ENCODE results near the gene ALOX12. TPM values are rescaled to one million over a fixed set of nuclear protein-coding genes. Genes with fewer than 3 reads are reported as not detected.
A peak's percentile ranks its signal among the peaks of the same experiment; 100 is the strongest.
"Not testable (repeated sequence)": the region's sequence is repeated elsewhere in the genome, so short reads cannot be mapped to it uniquely, and the experiment has no call there.

ALOX12 gene
- total RNA-seq, 1 donor from 2014 or later, result not detected

GRCh38 chr17:7046127-7046724 lies 50.4 kb downstream of the ALOX12 start:
- peak overlapping the region; percentile 66 for H3K4me3 Mint-ChIP-seq
- H3K9me3 Mint-ChIP-seq, result no peaks in the 10 kb centered on the region
- H3K36me3 Mint-ChIP-seq (ENCODE audit: low read depth), result no peaks in the 10 kb centered on the region
- intact Hi-C loops (cut with micrococcal nuclease), result loop anchor here (1.0 to 5.0 kb wide), 5 partner anchors 10 to 391 kb away; partner anchors contain the start of genes FGF11, SLC16A13 and TMEM102
- H3K4me1 Mint-ChIP-seq (ENCODE audit: low read depth), result peaks cover 20% of the 10 kb centered on the region
- H3K27ac Mint-ChIP-seq, result peak overlapping the region; percentile 72
- H3K27me3 Mint-ChIP-seq (ENCODE audit: insufficient read depth), result peaks cover 8% of the 10 kb centered on the region
- DNase-seq (ENCODE audit: low spot score), result no peak

GRCh38 chr17:7046725-7047397 lies 51.0 kb downstream of the ALOX12 start:
- H3K4me1 Mint-ChIP-seq (ENCODE audit: low read depth), result peaks cover 21% of the 10 kb centered on the region

GRCh38 chr17:7047566-7047965 lies 51.7 kb downstream of the ALOX12 start:
- Mint-ChIP-seq H3K4me3 (peak overlapping the region; percentile 39), H3K36me3 (ENCODE audit: low read depth) (no peaks in the 10 kb centered on the region), H3K4me1 (ENCODE audit: low read depth) (peaks cover 24% of the 10 kb centered on the region), H3K27me3 (ENCODE audit: insufficient read depth) (peaks cover 8% of the 10 kb centered on the region), H3K27ac (no peak overlapping the region), H3K9me3 (no peaks in the 10 kb centered on the region)
- intact Hi-C loops (cut with micrococcal nuclease), result loop anchor here (1.0 to 5.0 kb wide), 3 partner anchors 13 to 390 kb away; partner anchors contain the start of genes FGF11 and TMEM102
- no peak for DNase-seq (ENCODE audit: low spot score)

More at GRCh38 chr17:7046725-7047397, 51.0 kb downstream of the ALOX12 start:
- H3K36me3 Mint-ChIP-seq (ENCODE audit: low read depth); H3K27me3 Mint-ChIP-seq (ENCODE audit: insufficient read depth); H3K9me3 Mint-ChIP-seq: not testable (repeated sequence)
- DNase-seq (ENCODE audit: low spot score), result peak; percentile 65
- H3K4me3 Mint-ChIP-seq, result peak overlapping the region; percentile 66
- H3K27ac Mint-ChIP-seq, result peak overlapping the region; percentile 72
- intact Hi-C loops (cut with micrococcal nuclease), result loop anchor here (1.0 to 5.0 kb wide), 6 partner anchors 11 to 390 kb away; partner anchors contain the start of genes FGF11, SLC16A13 and TMEM102

DNA sequence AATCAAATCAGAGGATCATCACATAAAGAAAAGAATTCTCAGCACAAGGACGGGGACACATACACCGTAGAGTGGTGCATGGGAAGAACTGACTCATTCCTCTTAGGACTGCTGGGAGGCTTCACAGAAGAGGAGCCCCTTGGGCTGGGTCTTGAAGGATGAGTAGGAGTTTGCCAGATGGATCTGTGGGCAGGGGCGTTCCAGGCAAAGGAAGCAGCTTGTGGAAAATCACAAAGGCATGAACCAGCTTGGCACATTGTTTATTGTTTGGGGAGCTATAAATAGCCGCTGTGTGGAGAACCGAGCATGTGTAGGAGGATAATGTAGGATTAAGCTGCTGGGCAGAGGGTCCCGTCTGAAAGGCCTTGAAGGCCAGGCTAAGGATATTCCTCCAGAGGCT lies 53.1 kb downstream of the ALOX12 start:
- DNase-seq (ENCODE audit: low spot score), result no peak
- intact Hi-C loops (cut with micrococcal nuclease), result loop anchor here (5.0 kb wide), 1 partner anchor 388 kb away; the partner anchor contains the start of genes FGF11 and TMEM102
- Mint-ChIP-seq H3K9me3 (no peaks in the 10 kb centered on the region), H3K27me3 (ENCODE audit: insufficient read depth) (peaks cover 5% of the 10 kb centered on the region), H3K4me1 (ENCODE audit: low read depth) (peaks cover 24% of the 10 kb centered on the region), H3K27ac (no peak overlapping the region), H3K4me3 (no peak overlapping the region), H3K36me3 (ENCODE audit: low read depth) (no peaks in the 10 kb centered on the region)

DNA sequence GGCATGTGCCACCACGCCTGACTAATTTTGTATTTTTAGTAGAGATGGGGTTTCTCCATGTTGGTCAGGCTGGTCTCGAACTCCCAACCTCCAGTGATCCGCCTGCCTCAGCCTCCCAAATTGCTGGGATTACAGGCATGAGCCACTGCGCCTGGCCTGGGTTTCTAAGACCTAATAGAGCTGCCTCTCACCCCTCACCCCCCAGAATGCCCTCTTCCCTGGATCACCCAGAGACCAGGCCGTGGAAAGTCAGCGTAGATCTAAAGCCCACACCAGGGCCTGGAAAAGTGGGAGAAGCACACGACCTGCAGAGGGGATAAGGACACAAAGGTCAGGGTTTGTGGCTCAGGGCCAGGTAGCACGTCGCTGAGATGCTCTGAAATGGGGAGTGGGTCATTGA lies 54.7 kb downstream of the ALOX12 start:
- H3K9me3 Mint-ChIP-seq; H3K36me3 Mint-ChIP-seq (ENCODE audit: low read depth); DNase-seq (ENCODE audit: low spot score); H3K4me3 Mint-ChIP-seq; H3K27me3 Mint-ChIP-seq (ENCODE audit: insufficient read depth); intact Hi-C loops (cut with micrococcal nuclease); H3K27ac Mint-ChIP-seq: not testable (repeated sequence)
- H3K4me1 Mint-ChIP-seq (ENCODE audit: low read depth), result peaks cover 24% of the 10 kb centered on the region

DNA sequence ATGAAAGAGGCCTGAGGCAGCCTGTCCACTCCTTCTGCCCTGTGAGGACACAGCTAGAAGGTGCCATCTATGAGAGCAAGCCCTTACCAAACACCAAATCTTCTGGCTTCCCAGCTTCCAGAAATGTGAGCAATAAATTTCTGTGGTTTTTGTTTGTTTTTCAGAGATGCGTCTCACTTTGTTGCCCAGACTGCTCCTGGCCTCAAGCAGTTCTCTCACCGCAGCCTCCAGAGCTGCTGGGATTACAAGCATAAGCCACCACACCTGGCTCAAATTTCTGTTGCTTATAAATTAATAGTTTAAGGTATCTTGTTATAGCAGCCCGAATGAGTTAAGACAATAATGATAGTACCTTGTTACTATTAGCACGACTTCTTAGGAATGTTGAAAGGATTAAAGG lies 60.5 kb downstream of the ALOX12 start:
- Mint-ChIP-seq H3K27ac (no peak overlapping the region), H3K4me1 (ENCODE audit: low read depth) (peaks cover 19% of the 10 kb centered on the region), H3K4me3 (no peak overlapping the region), H3K27me3 (ENCODE audit: insufficient read depth) (peaks cover 4% of the 10 kb centered on the region), H3K9me3 (no peaks in the 10 kb centered on the region), H3K36me3 (ENCODE audit: low read depth) (no peaks in the 10 kb centered on the region)
- DNase-seq (ENCODE audit: low spot score), result no peak
- intact Hi-C loops (cut with micrococcal nuclease), result no loop called here

GRCh38 chr17:7058831-7059447 lies 63.1 kb downstream of the ALOX12 start:
- peaks cover 4% of the 10 kb centered on the region for H3K27me3 Mint-ChIP-seq (ENCODE audit: insufficient read depth)
- H3K4me3 Mint-ChIP-seq, result no peak overlapping the region
- H3K4me1 Mint-ChIP-seq (ENCODE audit: low read depth), result peaks cover 15% of the 10 kb centered on the region
- intact Hi-C loops (cut with micrococcal nuclease), result no loop called here
- H3K9me3 Mint-ChIP-seq, result no peaks in the 10 kb centered on the region
- H3K36me3 Mint-ChIP-seq (ENCODE audit: low read depth), result no peaks in the 10 kb centered on the region
- DNase-seq (ENCODE audit: low spot score), result no peak
- no peak overlapping the region for H3K27ac Mint-ChIP-seq

Other genes starting within 250 kb of the ALOX12 start
- gene XAF1, start 240.0 kb upstream of the ALOX12 start, total RNA-seq, result 41.7 and 45.7 TPM in 2 replicates
- gene FBXO39, start 219.8 kb upstream of the ALOX12 start, total RNA-seq, result 0.29 TPM in 1 of 2 replicates, not detected in the other
- gene TEKT1, start 164.3 kb upstream of the ALOX12 start, total RNA-seq, result not detected in 2 replicates
- 140 and 144 TPM in 2 replicates for gene RNASEK, start 16.6 kb downstream of the ALOX12 start, total RNA-seq
- 1.5 and 2.5 TPM in 2 replicates for gene BCL6B, start 27.0 kb downstream of the ALOX12 start, total RNA-seq
- 14.3 and 14.8 TPM in 2 replicates for gene SLC16A13, start 40.0 kb downstream of the ALOX12 start, total RNA-seq
- gene SLC16A11, start 48.0 kb downstream of the ALOX12 start, total RNA-seq, result 0.34 and 0.47 TPM in 2 replicates
- gene CLEC10A, start 84.2 kb downstream of the ALOX12 start, total RNA-seq, result not detected in 2 replicates
- gene ASGR2, start 118.8 kb downstream of the ALOX12 start, total RNA-seq, result not detected in 2 replicates
- gene ASGR1, start 183.3 kb downstream of the ALOX12 start, total RNA-seq, result 1.1 and 1.6 TPM in 2 replicates
- gene DLG4, start 223.8 kb downstream of the ALOX12 start, total RNA-seq, result 15.3 and 15.5 TPM in 2 replicates
- 287 and 294 TPM in 2 replicates for gene ACADVL, start 223.9 kb downstream of the ALOX12 start, total RNA-seq
- 70.0 and 73.5 TPM in 2 replicates for gene DVL2, start 238.5 kb downstream of the ALOX12 start, total RNA-seq
- gene PHF23, start 243.4 kb downstream of the ALOX12 start, total RNA-seq, result 52.5 and 55.4 TPM in 2 replicates
- 146 and 148 TPM in 2 replicates for gene GABARAP, start 246.4 kb downstream of the ALOX12 start, total RNA-seq